Smooth muscle cell of the brain vasculature (primary cell): ENCODE measurements around the gene KAZN.
"Not testable (repeated sequence)": the region's sequence is repeated elsewhere in the genome, so short reads cannot be mapped to it uniquely, and the experiment has no call there.

Experiments used
- DNase-seq: peaks from one replicate; pipeline ENCODE4 v3.0.0-alpha.2; 2012; ENCODE audit warnings: low read depth, low spot score

KAZN gene

DNA sequence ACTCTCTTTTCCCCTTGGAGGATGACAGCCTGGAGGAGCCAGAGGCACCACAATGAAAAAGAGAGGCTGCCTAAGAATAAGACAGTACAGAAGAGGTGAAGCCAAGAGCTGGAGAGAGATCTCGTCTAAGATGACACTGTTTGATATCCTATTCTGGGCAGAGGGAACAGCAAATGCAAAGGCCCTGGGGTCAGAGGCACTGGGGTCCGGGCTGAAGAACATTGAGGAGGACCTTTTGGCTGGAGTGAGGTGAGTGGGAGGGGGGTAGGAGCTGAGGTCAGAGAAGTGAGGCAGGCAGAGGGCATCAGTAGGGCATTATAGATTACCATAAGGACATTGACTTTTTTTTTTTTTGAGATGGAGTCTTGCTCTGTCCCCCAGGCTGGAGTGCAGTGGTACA is 535.8 kb downstream of the KAZN start:
- DNase-seq: no peak

DNA sequence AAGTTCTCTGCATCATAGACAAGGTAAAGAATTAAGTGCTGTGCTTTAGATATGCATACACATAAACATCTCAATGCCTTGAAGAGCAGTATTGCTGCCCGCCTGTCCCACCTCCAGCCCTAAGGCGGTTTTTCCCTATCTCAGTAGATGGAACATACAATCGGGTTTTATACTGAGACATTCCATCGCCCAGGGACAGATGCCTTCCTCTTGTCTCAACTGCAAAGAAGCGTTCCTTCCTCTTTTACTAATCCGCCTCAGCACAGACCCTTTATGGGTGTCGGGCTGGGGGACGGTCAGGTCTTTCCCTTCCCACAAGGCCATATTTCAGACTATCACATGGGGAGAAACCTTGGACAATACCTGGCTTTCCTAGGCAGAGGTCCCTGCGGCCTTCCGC is 537.1 kb downstream of the KAZN start:
- DNase-seq: not testable (repeated sequence)

DNA sequence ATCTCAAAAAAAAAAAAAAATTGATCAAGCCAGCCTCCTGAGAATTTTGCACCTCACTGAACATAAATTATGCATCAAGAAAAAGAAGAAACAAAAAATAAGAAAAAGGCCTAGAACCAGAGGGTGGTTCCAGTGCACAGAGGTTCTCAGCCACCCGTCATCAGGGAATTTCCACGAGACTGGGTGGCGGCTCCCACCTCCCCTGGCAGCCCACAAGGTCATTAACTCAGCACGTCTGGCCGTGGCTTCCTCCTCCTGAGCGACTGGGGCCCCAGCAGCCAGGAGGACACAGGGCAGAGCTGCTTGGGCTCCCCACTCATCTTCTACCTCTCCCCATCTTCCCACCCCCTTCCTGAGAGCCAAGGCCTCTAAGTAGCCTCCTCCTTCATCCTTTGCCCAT is 539.3 kb downstream of the KAZN start:
- DNase-seq: no peak

- no peak for DNase-seq
These were observed 541.3 kb downstream of the KAZN start for GRCh38 chr1:15139654-15140350.

DNA sequence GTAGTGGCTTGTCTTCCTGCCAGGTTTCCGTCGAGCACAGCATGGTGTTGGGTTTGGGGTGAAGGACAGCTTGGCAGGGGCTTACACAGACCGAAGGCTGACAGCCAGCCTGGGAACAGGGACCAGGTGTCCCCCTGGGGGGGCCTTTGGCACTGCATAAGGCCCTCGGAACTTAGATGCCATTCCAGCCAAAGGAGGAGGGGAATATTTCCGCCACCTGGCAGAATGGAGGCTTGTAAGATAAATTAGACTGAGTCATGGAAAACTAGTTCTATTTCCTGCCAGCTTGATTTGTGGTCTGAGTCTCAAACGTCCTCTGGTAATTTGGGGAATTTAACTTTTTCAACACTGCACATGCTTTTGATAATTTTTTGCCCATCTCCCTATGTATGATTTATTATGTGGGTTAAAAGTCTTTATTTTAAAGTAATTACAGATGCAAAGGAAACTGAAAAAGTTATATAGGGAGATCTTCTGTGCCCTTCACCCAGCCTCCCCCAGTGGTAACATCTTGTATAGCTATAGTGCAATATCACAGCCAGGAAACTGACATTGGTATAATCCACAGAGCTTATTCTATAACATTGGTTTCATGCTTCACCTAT is 543.6 kb downstream of the KAZN start:
- no peak for DNase-seq

GRCh38 chr1:15145327-15145726 is 546.8 kb downstream of the KAZN start:
- DNase-seq: no peak

GRCh38 chr1:15146142-15146680 is 547.7 kb downstream of the KAZN start:
- no peak for DNase-seq

GRCh38 chr1:15146971-15147376 is 548.5 kb downstream of the KAZN start:
- DNase-seq: no peak

DNA sequence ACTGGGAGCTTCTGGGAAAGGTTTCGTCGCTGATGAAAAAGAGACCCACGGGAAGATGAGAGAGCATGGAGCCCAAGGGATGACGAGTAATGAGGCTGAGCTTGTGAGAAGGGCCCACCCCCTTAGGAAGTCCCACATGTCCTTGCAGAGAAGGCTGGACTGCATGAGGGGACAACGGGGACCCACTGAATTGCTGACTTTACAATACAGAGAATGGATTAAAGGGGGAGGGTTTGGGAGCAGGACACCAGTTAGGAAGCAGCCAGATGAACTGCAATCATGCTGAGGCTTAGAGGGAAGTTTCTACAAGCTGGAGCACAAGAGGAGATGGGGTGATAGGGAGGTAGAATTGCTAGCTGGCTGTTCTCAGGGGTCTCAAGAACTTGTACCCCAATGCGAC is 549.5 kb downstream of the KAZN start:
- no peak for DNase-seq

GRCh38 chr1:15148475-15148874 is 550.0 kb downstream of the KAZN start:
- DNase-seq: no peak

DNA sequence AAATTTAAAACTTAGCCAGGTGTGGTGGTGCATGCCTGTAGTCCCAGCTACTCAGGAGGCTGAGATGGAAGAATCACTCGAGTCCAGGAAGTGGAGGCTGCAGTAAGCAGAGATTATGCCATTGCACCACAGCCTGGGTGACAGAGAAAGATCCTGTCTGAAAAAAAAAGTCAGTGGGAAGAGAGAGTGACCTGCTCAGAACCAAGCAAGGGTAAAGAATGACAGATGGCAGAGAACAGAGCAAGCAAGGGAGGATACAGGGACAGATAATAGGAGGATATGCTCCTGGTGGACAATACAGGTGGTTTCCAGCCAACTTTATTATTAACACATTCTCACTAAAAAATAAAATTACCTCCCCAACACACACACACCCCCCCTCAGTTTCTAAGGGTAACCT is 550.5 kb downstream of the KAZN start:
- DNase-seq: no peak

DNA sequence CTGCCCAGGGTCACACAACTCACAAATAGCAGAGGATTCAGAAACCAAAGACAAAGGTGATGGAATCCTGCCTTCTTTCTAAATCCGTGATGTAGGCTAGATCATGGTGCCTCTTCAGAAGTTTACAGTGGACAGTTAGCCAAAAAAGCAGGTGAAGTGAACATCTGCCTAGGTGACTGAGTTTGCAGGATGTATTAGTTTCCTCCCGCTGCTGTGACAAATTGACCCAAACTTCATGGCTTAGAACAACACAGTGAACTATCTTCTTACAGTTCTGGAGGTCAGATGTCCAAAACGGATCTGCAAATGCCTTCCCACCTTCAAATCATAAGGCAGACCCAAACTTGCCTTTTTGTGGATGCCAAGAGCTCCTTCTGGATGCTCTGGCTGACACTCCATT is 551.9 kb downstream of the KAZN start:
- no peak for DNase-seq

DNA sequence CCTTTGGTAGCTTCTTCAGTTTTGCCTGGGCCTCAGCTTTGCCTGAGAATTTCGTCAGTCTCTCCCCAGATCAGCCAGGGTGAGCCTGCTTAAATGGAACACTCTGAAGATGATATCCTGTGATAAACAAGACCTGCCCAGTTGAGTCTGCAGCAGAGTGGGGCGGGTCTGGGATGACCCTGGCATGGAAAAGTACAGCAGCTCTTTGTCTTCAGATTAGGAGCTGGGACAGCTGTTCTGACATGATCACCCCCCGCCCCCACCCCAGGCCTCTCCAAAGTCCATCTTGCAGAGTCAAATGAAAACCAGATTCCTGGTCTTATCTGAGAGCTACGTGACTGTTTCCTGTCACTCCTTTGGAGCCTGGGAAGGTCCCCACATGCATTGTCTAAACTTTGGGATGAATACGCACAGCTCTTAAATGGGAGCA is 552.9 kb downstream of the KAZN start:
- no peak for DNase-seq

GRCh38 chr1:15151871-15152270 is 553.4 kb downstream of the KAZN start:
- DNase-seq: no peak

DNA sequence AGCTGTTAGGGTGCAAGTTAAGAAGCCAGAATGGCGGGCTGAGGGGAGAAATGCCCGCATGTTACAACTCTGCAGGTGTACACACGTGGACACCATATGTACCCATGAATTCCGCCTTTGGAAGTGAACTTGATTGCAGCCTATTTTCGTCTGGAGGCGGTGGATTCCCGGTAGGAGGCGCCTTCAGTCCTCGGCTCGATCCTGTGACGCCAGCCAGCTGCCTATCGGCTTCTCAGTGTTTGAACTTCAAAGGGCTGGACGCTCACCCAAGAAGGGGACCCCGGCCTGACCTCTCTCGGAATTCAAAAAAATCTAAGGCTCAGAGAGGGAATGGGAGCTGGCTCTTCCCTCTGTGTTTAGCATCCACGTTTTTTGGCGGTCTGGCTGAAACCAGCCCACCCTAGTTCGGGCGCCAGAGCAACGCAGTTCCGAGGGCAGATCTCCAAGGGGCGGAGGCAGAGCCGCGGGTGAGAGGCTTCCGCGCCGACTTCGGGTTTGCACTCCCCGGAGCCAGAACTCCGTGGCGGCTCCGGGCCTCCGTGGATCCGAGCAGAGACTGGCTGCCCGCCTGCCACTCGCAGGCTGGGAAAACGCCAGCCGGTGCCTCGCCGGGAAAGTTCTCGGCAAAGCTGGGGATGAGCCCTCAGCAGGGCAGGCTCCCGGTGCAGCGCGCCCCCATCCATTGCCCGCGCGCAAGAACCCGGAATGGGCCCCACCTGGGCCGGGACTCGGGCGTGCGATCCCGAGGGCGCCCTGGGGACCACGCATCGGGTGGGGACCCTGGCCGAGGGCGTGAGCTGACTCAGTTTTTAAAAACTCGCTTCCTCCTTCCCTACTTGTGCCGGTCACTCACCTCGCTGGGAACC is 554.1 kb downstream of the KAZN start:
- DNase-seq: peak; percentile 60

GRCh38 chr1:15153184-15153841 is 554.8 kb downstream of the KAZN start, which contains the start of gene TMEM51:
TSS of gene TMEM51 (plus strand) at chr1:15153747. CDS start at chr1:15215088, 61,341 bp downstream.
- DNase-seq: no peak

DNA sequence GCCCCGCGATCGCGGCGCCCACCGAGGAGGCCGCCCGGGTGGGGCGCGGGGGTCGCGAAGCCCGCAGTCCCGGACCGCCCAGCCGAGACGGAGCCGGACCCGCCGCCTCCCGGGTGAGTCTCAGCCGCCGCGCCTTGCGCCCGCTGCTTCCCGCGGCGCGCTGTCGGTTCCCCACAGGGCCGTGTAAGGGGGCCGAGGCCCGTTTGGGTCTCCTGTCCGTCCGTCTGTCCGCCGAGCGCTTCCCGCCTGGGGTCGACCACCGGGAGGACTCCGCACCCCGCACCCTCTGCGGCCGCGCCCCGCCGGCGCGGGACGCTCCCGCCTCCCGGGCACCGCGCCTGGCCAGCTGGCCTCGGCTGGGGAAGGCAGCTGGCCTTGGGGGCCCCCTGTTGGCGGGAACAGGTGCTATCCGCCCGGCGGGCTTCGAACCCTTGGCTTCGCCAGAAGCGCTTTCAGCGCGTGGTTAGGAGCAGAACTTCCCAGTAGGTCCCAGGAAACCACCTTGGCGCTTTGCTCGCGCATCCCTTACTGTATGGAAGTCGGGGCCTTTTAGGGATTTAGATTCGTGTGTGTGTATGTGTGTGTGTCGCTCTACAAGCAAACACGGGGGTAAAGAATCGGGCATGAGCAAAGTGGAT is 555.5 kb downstream of the KAZN start:
- DNase-seq: no peak

GRCh38 chr1:15154480-15155036 is 556.1 kb downstream of the KAZN start:
- no peak for DNase-seq

DNA sequence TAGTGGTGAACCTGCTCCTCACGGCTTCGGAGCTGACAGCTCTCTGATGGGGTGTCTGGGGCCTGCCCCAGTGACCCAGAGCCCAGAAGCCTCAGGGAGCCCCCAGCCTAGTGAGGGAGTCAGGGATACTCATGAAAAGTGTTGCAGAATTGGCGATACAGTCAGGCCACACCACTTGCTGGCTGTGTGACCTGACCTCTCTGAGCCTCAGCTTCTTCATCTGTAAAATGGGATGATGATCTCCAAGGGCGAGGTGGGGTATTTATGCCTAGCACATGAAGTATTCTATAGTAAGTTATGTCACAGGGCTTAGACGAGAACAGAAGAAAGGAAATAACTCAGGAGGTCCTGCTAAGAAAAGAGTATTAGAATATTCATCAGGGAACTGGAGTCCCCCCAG is 556.7 kb downstream of the KAZN start:
- no peak for DNase-seq

DNA sequence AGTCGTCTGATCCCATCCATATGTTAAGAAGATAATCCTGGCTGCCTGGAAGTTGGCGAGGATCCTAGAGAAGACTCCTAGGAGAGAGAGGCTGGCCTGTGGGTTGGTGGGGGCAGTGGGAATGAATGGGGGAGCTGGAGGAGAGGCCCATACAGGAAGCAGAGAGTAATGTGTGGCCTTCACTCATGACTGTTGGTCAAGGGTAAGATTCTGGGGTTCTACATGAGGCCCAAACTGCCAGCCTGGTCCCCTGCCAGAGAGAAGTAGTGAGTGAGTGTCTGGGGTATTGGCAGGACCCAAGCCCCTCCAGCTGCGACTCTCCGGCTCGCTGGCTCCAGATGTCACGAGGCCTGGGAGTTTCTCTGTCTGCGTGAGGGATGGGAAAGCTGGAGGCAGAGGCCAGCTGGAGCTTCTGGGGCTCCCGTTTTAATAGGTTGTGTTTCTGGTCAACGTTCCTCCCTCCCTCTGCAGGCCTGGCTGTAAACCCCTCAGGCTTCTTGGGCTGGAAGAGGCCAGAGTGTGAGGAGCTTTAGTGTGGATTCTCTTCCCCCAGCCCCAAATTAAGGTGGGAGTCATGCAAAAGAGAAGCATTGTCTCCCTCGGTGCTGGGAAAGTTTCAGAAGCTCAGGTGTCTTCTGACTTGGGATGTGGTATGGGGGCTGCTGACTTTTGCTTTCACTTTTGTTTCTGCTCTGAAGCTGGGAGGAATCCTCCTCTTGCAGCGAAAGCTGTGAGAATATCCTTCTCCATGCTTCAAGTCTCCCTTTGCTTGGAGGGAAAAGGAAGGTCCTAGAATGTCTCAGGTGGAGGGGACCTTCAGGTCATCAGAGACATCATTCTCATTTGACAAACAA is 557.6 kb downstream of the KAZN start:
- no peak for DNase-seq
